GM18519 (cell line): ENCODE results near the gene SULT2B1.
"Not testable (repeated sequence)": the region's sequence is repeated elsewhere in the genome, so short reads cannot be mapped to it uniquely, and the experiment has no call there.

ENCODE experiments used
- ATAC-seq: cut with Tn5 transposase; IDR thresholded peaks from one replicate; pipeline ENCODE4 v1.9.1; 2021; ENCODE audit warnings: mild to moderate bottlenecking, moderate library complexity; ENCODE audit not compliant: unreplicated experiment, low FRiP score

SULT2B1 gene

DNA sequence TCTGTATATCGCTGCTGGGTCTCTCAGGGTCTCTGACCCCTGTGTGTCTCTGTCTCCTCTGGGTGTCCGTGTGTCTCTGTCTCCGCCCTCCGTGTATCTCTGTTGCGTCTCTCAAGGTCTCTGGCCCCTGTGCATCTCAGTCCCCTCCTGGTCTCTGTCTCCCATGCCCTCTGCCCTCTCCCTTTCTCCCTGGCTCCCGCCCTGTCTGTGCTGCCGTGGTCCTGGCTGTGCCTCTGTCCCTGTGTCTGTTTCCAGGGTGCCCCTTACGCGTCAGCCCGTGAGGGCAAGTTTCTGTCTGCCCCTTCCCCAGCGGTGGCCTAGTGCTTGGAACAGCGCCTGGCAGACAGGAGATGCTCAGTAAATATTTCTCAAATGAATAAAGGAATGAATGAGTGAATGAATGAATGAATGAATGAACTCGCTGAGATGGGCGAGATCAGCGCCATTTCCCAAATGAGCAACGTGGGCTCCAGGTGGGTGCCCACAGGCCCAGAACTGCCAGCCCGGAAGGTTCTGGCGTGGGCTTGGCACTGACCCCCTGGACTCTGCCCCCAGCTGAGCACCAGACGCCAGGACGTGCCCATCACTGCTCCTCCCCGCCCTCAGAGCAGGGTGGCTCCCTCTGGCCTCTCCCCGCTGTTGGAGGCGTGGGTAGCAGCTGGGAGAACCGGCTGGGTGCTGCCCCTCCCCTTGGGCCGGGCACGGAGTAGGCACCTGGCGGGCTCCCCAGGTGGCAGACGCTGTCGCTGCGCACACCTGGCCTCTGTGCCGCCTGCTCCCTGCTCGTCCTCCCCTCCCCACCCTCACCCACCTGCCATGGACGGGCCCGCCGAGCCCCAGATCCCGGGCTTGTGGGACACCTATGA is at the start of gene SULT2B1:
SULT2B1 (plus strand) TSS at position 736 of the 866 bp plus-strand sequence; CDS start at position 817, 81 bp downstream.
- no peak for ATAC-seq

DNA sequence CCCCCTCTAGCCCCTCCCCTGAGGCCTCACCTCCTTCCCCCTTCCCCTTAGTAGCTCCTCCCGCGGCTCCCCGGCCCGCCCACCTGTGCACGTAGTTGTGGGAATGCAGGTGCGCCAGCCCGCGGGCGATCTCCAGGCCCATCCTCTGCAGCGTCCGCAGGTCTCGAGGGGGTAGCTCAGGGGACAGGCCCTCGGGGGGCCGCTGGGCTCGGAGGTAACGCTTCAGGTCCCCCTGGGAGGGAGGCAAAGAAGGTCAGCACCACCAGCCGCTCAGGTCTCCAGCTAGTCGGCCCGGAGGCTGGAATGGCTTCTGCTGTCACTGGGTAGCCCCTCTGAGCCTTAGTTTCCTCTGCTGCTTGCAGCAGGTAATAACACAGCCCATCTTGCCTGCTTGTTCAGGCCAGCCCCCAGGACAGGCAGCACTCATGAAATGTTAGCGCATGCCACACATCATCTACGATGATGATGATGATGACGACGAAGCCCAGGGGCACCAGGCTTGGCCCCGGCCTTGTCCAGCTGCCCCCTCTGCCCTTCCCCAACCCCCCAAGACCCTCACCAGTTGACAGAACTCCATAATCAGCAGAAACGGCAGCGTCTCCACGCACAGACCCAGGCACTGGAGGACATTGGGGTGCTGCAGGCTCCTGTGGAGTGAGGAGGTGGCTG is 49.5 kb upstream of the SULT2B1 start:
- no peak for ATAC-seq

DNA sequence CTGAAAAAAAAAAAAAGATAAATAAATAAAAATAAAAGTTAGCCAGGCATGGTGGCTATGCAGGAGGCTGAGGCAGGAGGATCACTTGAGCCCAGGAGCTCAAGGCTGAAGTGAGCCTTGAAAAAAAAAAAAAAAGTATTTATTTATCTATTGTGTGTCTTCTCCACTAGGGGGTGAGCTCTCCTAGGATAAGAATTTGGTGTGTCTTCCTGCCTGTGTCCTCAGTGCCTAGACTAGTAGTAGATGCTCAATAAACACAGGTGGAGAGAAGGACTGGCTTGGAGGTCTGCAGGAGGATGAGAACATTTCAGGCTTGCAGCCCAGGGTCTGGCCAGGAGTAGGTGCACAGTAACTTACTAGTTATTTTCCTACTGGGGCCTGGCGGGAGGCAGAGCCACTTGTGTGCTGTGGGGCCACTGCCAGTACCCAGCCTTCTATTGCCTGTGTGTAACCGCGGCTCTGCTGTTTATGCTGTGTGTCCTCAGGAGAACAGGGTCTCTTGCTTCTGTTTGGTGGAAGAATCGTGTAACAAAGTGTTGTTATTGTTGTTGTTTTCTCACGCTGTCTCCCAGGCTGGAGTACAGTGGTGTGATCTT is 45.7 kb upstream of the SULT2B1 start:
- ATAC-seq: no peak

DNA sequence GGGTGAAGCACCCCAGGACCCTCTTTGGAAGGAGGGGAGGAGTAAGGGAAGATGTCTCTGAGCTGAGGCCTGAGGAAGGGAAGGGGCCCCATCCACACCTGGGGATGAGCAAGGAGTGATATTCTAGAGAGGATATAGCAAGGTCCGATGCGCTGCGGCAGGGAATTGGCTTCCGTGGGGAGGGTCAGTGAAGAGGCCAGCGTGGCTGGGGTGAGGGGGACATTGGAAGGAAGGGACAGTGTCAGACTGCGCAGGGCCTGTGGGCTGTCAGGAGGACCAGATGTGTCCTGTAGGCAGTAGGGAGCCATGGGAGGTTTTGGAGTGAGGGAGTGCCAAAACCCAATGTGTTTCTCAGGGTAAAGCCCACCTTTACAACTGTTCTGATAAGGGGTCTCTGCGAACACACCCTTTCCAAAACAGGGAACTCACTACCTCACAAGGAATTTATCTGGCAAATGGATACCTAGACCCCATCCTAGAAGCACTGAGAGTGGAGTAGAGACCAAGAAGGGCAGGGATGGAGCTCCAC is 44.0 kb upstream of the SULT2B1 start:
- no peak for ATAC-seq

DNA sequence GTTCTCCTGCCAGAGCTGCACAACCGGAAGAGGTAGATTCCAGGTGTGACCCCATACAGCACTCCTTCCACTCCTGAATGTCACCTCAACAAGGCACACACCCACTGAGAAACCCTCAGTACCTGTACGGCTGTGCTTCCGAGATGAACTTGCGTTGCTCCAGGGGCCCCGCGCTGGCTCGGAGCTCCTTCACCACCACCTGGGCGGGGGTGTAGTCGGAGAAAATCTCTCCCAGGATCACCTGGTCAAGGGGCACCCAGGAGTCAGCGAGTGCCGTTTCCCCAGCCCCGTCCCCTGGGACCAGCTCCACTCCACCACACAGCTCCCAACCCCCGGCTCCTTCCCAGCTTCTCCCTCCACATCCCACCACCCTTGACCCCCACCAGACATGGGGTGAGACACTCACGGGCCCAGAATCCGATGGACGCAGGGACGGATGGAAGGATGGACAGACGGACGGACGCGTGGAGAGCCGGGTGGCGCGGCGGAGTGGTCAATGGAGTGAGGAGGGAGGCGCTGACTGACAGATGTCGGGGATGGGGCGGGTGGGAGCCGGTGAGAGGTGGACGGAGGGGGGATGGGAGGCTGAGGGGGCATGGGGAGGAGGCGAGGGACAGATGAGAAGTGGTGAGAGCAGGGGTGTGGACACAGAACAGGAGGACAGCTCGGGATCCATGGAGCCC is 43.1 kb upstream of the SULT2B1 start:
- no peak for ATAC-seq

DNA sequence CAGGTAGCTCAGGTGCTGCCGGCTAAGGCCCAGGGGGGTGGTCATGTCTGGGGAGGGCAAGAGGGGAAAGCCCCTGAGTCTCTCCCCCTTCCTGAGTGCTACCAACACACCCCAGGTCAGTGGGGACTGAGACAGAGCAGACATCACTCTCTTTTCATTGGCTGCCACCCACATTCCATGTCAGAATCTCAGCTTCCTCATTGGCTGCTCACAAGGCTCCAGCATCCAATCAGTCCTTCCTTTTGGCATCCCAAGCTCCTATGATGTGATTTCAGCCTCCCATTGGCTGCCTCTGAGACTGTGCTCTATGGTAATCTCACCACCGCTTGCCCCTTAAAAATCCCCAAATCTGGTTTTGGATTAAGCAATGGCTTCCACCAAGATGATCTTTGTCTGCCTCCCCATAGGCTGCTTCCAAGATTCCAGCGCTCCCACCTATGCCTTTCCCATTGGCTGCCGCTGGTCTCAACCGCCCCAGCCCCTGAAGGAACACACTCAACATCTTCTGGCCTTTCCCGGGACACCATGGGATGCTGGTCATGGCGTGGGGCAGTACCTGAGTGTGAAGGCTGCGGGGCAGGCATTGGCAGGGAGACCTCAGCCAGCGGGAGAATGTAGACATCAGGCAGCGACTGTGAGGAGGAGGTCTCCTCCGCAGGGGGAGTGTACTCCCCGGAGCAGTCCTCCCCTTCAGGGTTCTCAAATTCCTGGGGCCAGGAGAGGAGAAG is 42.3 kb upstream of the SULT2B1 start:
- no peak for ATAC-seq

DNA sequence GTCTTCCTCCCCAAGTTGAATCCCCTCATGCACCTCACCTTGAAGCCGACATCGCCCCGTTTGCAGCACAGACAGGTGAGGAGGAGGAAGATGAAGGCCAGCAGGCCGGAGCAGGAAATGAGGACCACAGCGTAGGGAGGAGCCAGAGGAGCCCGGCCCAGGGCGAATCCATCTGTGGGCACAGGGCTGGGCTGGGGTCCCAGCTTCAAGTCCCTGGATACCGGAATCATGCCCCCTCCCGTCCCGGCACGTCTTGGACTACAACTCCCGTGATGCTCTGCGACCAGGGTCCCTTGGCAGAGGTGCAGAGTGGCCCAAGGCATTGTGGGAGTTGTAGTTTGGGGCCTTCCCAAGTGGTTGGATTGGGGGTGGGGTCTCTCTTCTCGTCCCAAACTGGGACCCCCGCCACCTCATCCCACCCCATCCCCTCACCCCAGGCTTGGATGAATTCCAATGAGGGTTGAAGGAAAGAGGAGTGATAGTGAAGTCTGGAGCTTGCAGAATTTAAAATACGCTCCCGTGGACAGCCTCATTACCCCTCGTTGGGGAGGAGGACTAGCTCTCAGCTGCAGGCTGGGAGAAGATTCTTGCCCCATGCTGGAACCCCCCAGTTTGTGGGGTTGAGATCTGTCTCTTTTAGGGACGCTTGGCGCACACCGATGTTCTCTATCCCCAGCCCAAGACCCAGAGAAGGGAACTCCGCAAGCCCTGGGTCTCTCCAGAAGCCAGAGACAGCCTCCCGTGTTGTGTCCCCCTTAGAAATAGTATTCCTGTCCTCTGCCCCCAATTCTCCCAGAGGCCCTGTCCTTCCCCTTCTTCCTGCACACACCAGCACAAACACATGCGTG is 41.3 kb upstream of the SULT2B1 start:
- no peak for ATAC-seq

DNA sequence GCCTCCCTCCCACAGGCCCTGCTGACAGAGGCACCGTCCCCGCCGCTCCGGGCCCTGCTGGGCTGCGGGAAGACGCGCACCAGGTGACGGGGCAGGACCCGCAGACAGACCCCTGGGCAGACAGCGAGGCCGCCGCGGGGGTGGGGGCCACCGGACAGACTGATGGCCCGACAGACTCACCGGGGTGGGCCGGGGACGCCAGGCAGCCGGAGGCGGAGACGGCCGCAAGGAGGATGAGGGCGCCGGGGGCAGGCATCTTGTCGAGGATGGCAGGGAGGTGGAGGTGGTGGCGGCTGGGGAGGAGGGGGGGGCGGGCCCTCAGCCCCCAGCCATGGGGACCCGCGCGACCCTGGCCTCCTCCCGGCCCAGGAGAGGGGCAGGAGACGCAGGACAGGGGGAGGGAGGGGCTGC is 40.6 kb upstream of the SULT2B1 start:
- ATAC-seq: no peak

GRCh38 chr19:48511800-48512503 is 40.0 kb upstream of the SULT2B1 start, which contains the start of gene LMTK3:
Gene LMTK3, minus strand, starts transcription at chr19:48511835. Its CDS starts 259 bp downstream, at chr19:48511576.
- ATAC-seq: no peak

DNA sequence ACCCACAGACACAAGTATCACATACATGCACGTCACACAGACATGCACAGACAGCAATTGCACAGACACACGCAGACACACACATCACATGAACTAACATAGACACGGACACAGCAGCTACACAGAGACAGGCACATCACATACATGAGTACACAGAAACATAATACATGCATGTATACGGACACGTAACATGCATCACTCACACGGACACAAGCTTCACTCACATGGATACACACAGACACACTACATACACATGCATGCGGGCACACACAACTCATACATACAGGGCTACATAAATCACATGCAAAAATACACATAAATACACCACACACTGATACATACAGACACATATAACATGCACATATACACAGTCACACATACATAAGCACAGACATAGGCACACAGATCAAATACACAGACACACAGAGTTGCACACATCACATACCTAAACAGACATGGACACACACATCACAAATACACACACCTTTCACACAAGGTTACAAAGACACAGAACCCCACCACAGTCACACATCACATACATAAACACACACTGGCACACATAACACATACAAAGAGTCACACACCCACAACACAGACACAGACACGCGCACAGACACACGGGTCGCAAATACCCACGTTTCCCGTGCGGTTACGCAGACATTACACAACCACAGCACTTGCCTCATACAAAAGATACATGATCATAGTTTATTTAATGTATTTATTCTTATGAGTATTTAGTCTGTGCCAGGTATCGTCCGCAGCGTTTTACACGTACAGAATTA is 39.3 kb upstream of the SULT2B1 start:
- no peak for ATAC-seq

DNA sequence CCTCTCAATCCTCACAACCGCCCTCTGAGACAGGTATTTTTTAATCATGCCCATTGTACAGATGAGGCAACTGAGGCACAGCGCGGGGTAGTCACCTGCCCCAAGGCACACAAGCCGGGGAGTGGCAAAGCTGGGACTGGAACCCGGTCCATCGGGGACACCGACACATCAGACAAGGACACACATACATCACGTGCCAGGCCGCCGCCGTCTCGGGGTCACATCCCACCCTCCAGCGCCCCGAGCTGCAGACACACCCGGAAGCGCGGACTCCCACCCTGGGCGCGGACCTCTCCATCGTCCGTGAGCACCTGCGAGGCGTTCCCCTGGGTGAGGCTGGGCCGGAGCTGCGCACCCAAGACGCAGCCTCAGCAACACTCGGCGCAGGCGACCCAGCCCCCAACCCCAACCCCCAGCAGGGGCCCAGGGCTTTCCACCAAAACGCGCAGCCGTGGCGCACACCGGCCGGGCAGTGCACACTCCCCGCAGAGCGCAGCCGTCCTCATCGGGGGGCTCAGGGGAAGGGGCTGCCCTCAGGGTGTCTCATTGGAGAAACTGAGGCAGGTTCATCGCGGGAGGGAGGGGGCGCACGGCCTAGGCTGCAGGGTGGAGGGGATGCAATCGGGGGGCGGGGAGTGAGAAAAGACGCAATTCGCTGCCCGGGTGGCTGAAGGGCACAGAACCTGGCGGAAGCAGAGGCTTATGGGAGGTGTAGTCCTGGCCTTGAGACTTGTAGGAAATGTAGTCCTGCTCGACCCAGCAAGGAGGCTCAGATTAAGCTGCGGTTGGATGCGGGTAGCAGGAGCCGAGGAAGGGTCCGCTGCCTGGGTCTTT is 38.5 kb upstream of the SULT2B1 start:
- ATAC-seq: no peak

GRCh38 chr19:48514123-48514458 is 37.9 kb upstream of the SULT2B1 start:
- ATAC-seq: no peak

- ATAC-seq: no peak
These were observed 35.4 kb upstream of the SULT2B1 start for GRCh38 chr19:48516536-48516935.

- no peak for ATAC-seq
These were observed 33.8 kb upstream of the SULT2B1 start for GRCh38 chr19:48518207-48518606.

GRCh38 chr19:48519426-48519825 is 32.5 kb upstream of the SULT2B1 start:
- not testable (repeated sequence) for ATAC-seq

DNA sequence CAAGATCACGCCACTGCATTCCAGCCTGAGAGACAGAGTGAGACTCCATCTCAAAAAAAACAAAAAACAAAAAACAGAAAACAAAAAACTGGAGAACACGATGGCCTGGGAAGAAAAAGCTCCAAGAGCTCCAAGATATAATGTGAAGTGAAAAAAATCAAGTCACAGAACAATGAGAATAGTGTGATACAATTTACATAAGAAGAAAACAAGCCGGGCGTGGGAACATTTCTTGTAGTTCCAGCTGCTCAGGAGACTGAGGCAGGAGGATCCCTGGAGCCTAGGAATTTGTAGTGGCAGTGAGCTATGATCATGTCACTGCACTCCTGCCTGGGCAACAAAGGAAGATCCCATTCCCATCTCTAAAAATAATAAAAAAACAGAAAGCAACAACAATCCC is 31.8 kb upstream of the SULT2B1 start:
- no peak for ATAC-seq

GRCh38 chr19:48524221-48524620 is 27.8 kb upstream of the SULT2B1 start:
- ATAC-seq: no peak
